Sigmoid colon (tissue), 7 donors: ENCODE results near the gene SYNPO. TPM values are rescaled to one million over a fixed set of nuclear protein-coding genes. Genes with fewer than 3 reads are reported as not detected.

ENCODE experiments used
- DNase-seq: peaks from one replicate; pipeline ENCODE4 v3.0.0-alpha.2; 2019
- H3K27ac ChIP-seq, 4 donors: fragments of 200-600 bp; sonication (generic); one replicate each; pipeline ENCODE4 v1.5.1; 2016 to 2019; ENCODE audit warnings: mild to moderate bottlenecking in 1 of 4
- H3K27me3 ChIP-seq, 3 donors: fragments of 200-600 bp; sonication (generic); one replicate each; pipeline ENCODE4 v1.5.1; 2019; ENCODE audit warnings: mild to moderate bottlenecking in 1 of 3
- H3K36me3 ChIP-seq, 4 donors: fragments of 200-600 bp; sonication (generic); one replicate each; pipeline ENCODE4 v1.5.1; 2016 to 2019
- H3K4me1 ChIP-seq, 4 donors: fragments of 200-600 bp; sonication (generic); one replicate each; pipeline ENCODE4 v1.5.1; 2017 to 2019
- H3K4me3 ChIP-seq, 4 donors: fragments of 200-600 bp; sonication (generic); one replicate each; pipeline ENCODE4 v1.5.1; 2017 to 2019; ENCODE audit warnings: mild to moderate bottlenecking in 2 of 4, moderate library complexity in 1 of 4
- H3K9me3 ChIP-seq, 4 donors: fragments of 200-600 bp in 3 of 4; sonication (generic) in 3 of 4; one replicate each; pipeline versions ENCODE4 v1.5.1 to v1.6.1; 2013 to 2019
- EP300 ChIP-seq, 4 donors: sonication (generic); formaldehyde crosslinking; IDR thresholded peaks; one replicate each; pipeline ENCODE4 v1.6.1; 2017; ENCODE audit warnings: antibody characterized with exemption in 4 of 4
- POLR2A ChIP-seq, 2 donors: fragments of 450-650 bp; IDR thresholded peaks; one replicate each; pipeline ENCODE4 v1.6.1; 2016; ENCODE audit warnings: antibody characterized with exemption in 2 of 2, mild to moderate bottlenecking in 2 of 2, moderate library complexity in 2 of 2
- POLR2AphosphoS5 ChIP-seq, 4 donors: sonication (generic); formaldehyde crosslinking; IDR thresholded peaks; one replicate each; pipeline ENCODE4 v1.6.1; 2017; ENCODE audit warnings: antibody characterized with exemption in 4 of 4
- WGBS, 2 donors: extraction: QIAGEN DNeasy Blood & Tissue Kit; methylation state at CpG; one replicate each; pipeline ENCODE4 v1.1.7; 2013; 5-methylcytosine and 5-hydroxymethylcytosine counted together
- intact Hi-C: fragments of 100-400 bp; cut with DNase I; formaldehyde crosslinking; loops from one replicate; pipeline ENCODE4 v1.15.1; 2023
- polyA plus RNA-seq, 3 donors: library from polyadenylated mRNA; stranded (reverse); fragments of 200-250 nt; gene quantifications; one replicate each; pipeline ENCODE4 v1.2.3, GENCODE V29; 2013
- total RNA-seq, 4 donors: library from RNA; depleted of rRNA; stranded (reverse); fragments of >200 nt; gene quantifications; one replicate each; pipeline ENCODE4 v1.1.0, GENCODE V29; 2016
- TF ChIP-seq, protein P1 (sequence below), 4 experiments: fragments of 450-650 bp in 3 of 4; fragments of 200-600 bp in 1 of 4; IDR thresholded peaks; one replicate each; pipeline ENCODE4 v1.5.1; 2016 to 2019; ENCODE audit warnings: antibody characterized with exemption in 4 of 4, mild to moderate bottlenecking in 3 of 4, moderate library complexity in 2 of 4
- donor health status: healthy with polysubstance abuse.
- donor health status: Bipolar disorder and iron deficiency.
- donor health status: healthy.

The SYNPO gene, protein sequence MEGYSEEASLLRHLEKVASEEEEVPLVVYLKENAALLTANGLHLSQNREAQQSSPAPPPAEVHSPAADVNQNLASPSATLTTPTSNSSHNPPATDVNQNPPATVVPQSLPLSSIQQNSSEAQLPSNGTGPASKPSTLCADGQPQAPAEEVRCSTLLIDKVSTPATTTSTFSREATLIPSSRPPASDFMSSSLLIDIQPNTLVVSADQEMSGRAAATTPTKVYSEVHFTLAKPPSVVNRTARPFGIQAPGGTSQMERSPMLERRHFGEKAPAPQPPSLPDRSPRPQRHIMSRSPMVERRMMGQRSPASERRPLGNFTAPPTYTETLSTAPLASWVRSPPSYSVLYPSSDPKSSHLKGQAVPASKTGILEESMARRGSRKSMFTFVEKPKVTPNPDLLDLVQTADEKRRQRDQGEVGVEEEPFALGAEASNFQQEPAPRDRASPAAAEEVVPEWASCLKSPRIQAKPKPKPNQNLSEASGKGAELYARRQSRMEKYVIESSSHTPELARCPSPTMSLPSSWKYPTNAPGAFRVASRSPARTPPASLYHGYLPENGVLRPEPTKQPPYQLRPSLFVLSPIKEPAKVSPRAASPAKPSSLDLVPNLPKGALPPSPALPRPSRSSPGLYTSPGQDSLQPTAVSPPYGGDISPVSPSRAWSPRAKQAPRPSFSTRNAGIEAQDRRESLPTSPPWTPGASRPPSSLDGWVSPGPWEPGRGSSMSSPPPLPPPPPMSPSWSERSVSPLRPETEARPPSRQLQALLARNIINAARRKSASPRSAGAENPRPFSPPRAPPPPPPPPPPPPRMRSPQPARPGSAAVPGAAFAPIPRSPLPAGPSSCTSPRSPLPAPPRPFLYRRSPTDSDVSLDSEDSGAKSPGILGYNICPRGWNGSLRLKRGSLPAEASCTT
- total RNA-seq (10 to 100 TPM in 2 of 4 donors, 1 to 10 TPM in 2; 7.1 to 23.5 (median 11.1) TPM), polyA plus RNA-seq (10 to 100 TPM; 18.6 to 30.1 (median 28.9) TPM)

- TF ChIP-seq, protein P1, sequence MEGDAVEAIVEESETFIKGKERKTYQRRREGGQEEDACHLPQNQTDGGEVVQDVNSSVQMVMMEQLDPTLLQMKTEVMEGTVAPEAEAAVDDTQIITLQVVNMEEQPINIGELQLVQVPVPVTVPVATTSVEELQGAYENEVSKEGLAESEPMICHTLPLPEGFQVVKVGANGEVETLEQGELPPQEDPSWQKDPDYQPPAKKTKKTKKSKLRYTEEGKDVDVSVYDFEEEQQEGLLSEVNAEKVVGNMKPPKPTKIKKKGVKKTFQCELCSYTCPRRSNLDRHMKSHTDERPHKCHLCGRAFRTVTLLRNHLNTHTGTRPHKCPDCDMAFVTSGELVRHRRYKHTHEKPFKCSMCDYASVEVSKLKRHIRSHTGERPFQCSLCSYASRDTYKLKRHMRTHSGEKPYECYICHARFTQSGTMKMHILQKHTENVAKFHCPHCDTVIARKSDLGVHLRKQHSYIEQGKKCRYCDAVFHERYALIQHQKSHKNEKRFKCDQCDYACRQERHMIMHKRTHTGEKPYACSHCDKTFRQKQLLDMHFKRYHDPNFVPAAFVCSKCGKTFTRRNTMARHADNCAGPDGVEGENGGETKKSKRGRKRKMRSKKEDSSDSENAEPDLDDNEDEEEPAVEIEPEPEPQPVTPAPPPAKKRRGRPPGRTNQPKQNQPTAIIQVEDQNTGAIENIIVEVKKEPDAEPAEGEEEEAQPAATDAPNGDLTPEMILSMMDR (IDR thresholded peaks at IDR 0.05): no peak
- TF ChIP-seq POLR2AphosphoS5 (IDR thresholded peaks at IDR 0.05): peak in 3 of 4 donors; percentile 29 to 55 (median 34)
Measured at GRCh38 chr5:150640311-150641005, at the start of gene SYNPO. Gene SYNPO (plus strand): TSS chr5:150640660. CDS start chr5:150648276, 7,616 bp downstream.

DNA sequence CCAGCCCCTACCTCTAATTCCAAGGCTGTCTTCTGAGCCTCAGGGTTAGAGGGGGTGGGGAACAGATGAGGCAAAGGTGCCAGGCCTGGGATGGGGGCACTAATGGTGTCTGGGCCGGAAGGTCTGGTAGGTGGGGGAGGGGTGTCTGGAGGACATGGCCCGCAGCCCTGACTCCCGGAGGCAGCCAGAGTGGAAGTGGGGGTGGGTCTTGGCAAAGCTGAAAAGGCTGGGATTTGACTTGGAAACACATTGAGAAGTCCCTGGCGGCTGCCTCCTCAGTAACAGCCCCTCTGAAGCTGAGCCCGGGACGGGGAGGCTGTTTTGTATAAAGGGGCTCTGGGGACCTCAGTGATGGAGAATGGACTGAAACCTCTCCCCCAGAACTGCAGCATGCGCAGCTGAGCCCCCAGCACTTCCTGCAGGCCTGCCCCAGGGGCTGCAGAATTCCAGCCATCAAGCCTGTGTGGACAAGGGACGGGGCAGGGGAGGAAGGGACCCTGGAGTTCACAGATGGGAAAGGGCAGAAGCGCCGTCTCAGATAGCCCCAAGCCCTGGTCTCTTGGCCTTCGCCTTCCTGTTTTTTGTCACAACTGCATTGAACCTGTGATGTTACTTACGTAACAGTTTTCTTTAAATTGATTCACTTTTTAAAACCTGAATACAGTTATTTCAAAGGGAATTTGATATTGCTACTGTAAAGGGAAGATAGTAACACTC, 49.3 kb upstream of the SYNPO start:
- Histone ChIP-seq H3K4me1 (peaks cover 0 to 31% (median 16%) of the 10 kb centered on the region in 4 donors), H3K27ac (peak overlapping the region in 3 of 4 donors; percentile 23 to 67 (median 49)), H3K36me3 (no peaks in the 10 kb centered on the region), H3K27me3 (no peaks in the 10 kb centered on the region), H3K9me3 (no peaks in the 10 kb centered on the region), H3K4me3 (no peak overlapping the region)
- DNase-seq: peak; percentile 73
- WGBS, 2 donors: 34 to 58% methylated on average over 12 of the region's 12 CpGs
- no peak for TF ChIP-seq POLR2AphosphoS5 (IDR thresholded peaks at IDR 0.05)
- TF ChIP-seq, protein P1 (IDR thresholded peaks at IDR 0.05): no peak
- TF ChIP-seq POLR2A (IDR thresholded peaks at IDR 0.05): no peak
- TF ChIP-seq EP300 (IDR thresholded peaks at IDR 0.05): no peak
- intact Hi-C loops: loop anchor here (1.0 kb wide), 1 partner anchor 66 kb away; no protein-coding TSS in a partner anchor

More at GRCh38 chr5:150640311-150641005, at the start of gene SYNPO:
- Histone ChIP-seq H3K27ac (peak within 1 kb of the TSS; percentile 72 to 86 (median 80)), H3K9me3 (no peaks in the 10 kb centered on the region), H3K4me3 (peak within 1 kb of the TSS in 1 of 4 donors; percentile 16), H3K27me3 (no peaks in the 10 kb centered on the region), H3K4me1 (peaks cover 0 to 91% (median 83%) of the 10 kb centered on the region in 4 donors), H3K36me3 (no peaks in the 10 kb centered on the region)
- intact Hi-C loops: loop anchor here (2.0 kb wide), 1 partner anchor 16 kb away; no protein-coding TSS in a partner anchor
- 67 to 78% methylated on average over 14 of the region's 14 CpGs for WGBS, 2 donors
- DNase-seq: peak; percentile 91

GRCh38 chr5:150593593-150593992, 46.9 kb upstream of the SYNPO start:
- H3K4me1 ChIP-seq: peaks cover 0 to 36% (median 16%) of the 10 kb centered on the region in 4 donors
- 26 to 60% methylated on average over 4 of the region's 4 CpGs for whole genome bisulfite sequencing, 2 donors
- intact Hi-C loops: no loop called here
- H3K9me3 ChIP-seq: no peaks in the 10 kb centered on the region
- peak overlapping the region in 1 of 4 donors; percentile 40 for H3K27ac ChIP-seq
- no peaks in the 10 kb centered on the region for H3K27me3 ChIP-seq
- no peak for DNase-seq
- no peak overlapping the region for H3K4me3 ChIP-seq
- TF ChIP-seq POLR2A (IDR thresholded peaks at IDR 0.05) (no peak), EP300 (IDR thresholded peaks at IDR 0.05) (no peak), POLR2AphosphoS5 (IDR thresholded peaks at IDR 0.05) (no peak)
- TF ChIP-seq, protein P1 (IDR thresholded peaks at IDR 0.05): no peak
- H3K36me3 ChIP-seq: no peaks in the 10 kb centered on the region

DNA sequence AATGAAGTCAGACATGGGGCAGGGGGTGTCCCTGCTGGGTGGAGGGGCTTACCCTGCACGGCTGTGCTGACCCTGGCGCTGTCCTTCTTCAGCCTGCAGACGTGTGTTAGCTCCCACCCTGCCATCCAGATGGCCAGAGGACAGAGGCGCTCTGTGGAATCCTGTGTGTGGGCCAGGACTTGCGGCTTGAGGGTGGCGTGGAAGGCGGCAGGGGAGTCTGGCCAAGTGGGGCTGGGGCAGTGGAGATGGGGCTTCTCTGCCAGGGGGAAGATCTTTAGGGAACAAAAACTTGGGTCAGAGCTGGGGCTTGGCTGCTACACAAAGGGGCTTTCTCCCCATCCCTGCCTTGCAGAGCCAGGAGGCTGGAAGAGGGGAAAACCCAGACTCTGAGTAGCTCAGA, 46.5 kb upstream of the SYNPO start:
- intact Hi-C loops: no loop called here
- Histone ChIP-seq H3K9me3 (no peaks in the 10 kb centered on the region), H3K27ac (no peak overlapping the region), H3K27me3 (no peaks in the 10 kb centered on the region), H3K4me3 (no peak overlapping the region), H3K4me1 (peaks cover 0 to 36% (median 16%) of the 10 kb centered on the region in 4 donors), H3K36me3 (no peaks in the 10 kb centered on the region)
- no peak for DNase-seq
- TF ChIP-seq, protein P1 (IDR thresholded peaks at IDR 0.05): no peak
- TF ChIP-seq EP300 (IDR thresholded peaks at IDR 0.05) (no peak), POLR2A (IDR thresholded peaks at IDR 0.05) (no peak), POLR2AphosphoS5 (IDR thresholded peaks at IDR 0.05) (no peak)
- 78 to 81% methylated on average over 7 of the region's 7 CpGs for WGBS, 2 donors
